ENCODE data around the gene EXOC6B.

- TF ChIP-seq CTCF (IDR thresholded peaks at IDR 0.05), result no peak
- no peak for TF ChIP-seq POLR2A (IDR thresholded peaks at IDR 0.05)
Measured at GRCh38 chr2:72141881-72142451, 683.9 kb downstream of the EXOC6B start.

Measured in heart left ventricle (tissue), 13 donors.